Rectal smooth muscle tissue (tissue), 1 donor: ENCODE measurements around the gene FBXO48.
"Not testable (repeated sequence)": the region's sequence is repeated elsewhere in the genome, so short reads cannot be mapped to it uniquely, and the experiment has no call there.

Source experiments
- H3K27ac ChIP-seq: one replicate; pipeline ENCODE4 v1.7.0; 2013; ENCODE audit warnings: low read depth, low read length, inconsistent platforms
- H3K27me3 ChIP-seq: one replicate; pipeline ENCODE4 v1.7.0; 2013; ENCODE audit warnings: low read length; ENCODE audit not compliant: control insufficient read depth, insufficient read depth
- H3K36me3 ChIP-seq: one replicate; pipeline ENCODE4 v1.7.0; 2013; ENCODE audit warnings: low read length; ENCODE audit not compliant: control insufficient read depth, insufficient read depth
- H3K4me1 ChIP-seq: one replicate; pipeline ENCODE4 v1.7.0; 2013; ENCODE audit warnings: low read length; ENCODE audit not compliant: control insufficient read depth, insufficient read depth
- H3K4me3 ChIP-seq: one replicate; pipeline ENCODE4 v1.7.0; 2013; ENCODE audit warnings: low read length
- H3K9ac ChIP-seq: one replicate; pipeline ENCODE4 v1.7.0; 2013; ENCODE audit warnings: low read length

FBXO48 gene

GRCh38 chr2:68446425-68446824, 20.7 kb downstream of the FBXO48 start:
- not testable (repeated sequence) for H3K4me1 ChIP-seq, H3K4me3 ChIP-seq, H3K9ac ChIP-seq, H3K27ac ChIP-seq, H3K27me3 ChIP-seq, H3K36me3 ChIP-seq

- Histone ChIP-seq H3K27ac (no peak overlapping the region), H3K4me3 (no peak overlapping the region), H3K27me3 (no peaks in the 10 kb centered on the region), H3K4me1 (no peaks in the 10 kb centered on the region), H3K9ac (no peak overlapping the region), H3K36me3 (no peaks in the 10 kb centered on the region)
These were observed 25.1 kb downstream of the FBXO48 start for GRCh38 chr2:68441994-68442322.

DNA sequence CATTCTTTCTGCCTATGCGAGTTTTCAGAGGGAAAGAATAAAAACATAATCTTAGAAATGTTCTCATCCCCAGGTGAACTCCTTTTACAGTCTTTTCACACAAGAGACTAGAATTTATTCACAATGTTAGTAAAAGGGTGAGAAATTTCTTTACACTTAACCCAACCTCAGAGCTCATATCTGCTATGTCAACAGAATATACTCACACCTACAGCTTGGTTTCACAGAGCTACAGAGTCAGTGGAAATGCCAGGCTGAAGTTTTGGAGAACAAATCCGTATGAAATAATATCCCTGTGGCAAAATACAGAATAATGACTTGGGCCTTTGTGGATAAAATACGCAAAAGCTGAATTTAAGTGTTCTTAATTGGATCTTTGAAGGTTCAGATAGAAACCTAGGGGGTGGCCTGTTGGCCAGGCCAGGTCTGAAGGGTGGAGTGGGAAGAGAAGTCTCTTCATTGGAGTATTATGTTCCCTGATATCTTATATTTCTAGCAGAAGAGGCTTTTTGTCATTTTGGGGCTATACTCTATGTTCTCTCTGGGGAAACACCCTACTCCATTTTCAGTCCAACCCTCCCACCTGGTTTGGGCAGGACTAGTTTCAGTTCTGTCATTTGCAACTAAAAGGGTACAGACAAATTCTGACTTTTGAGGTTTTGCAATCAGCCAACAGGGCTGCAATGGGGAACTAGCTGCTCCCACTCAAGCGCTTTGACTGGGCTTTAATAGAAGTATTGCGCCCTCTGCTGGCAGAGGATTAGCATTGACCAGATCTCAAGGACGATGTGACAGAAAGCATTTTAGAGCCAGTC, 25.7 kb downstream of the FBXO48 start:
- Histone ChIP-seq H3K4me3 (no peak overlapping the region), H3K9ac (no peak overlapping the region), H3K27ac (no peak overlapping the region)

GRCh38 chr2:68438455-68439303, 28.4 kb downstream of the FBXO48 start:
- H3K36me3 ChIP-seq, result no peaks in the 10 kb centered on the region
- H3K9ac ChIP-seq, result no peak overlapping the region
- H3K27me3 ChIP-seq, result no peaks in the 10 kb centered on the region
- H3K4me1 ChIP-seq, result peaks cover 4% of the 10 kb centered on the region
- no peak overlapping the region for H3K4me3 ChIP-seq
- H3K27ac ChIP-seq, result no peak overlapping the region

More for the DNA sequence above, 25.7 kb downstream of the FBXO48 start:
- peaks cover under 1% of the 10 kb centered on the region for H3K4me1 ChIP-seq
- H3K27me3 ChIP-seq, result no peaks in the 10 kb centered on the region
- H3K36me3 ChIP-seq, result no peaks in the 10 kb centered on the region

- Histone ChIP-seq H3K9ac (no peak overlapping the region), H3K27me3 (no peaks in the 10 kb centered on the region), H3K36me3 (no peaks in the 10 kb centered on the region), H3K4me3 (no peak overlapping the region), H3K27ac (peak overlapping the region; percentile 56), H3K4me1 (peaks cover 4% of the 10 kb centered on the region)
These were observed 30.8 kb downstream of the FBXO48 start for GRCh38 chr2:68436270-68436669.

DNA sequence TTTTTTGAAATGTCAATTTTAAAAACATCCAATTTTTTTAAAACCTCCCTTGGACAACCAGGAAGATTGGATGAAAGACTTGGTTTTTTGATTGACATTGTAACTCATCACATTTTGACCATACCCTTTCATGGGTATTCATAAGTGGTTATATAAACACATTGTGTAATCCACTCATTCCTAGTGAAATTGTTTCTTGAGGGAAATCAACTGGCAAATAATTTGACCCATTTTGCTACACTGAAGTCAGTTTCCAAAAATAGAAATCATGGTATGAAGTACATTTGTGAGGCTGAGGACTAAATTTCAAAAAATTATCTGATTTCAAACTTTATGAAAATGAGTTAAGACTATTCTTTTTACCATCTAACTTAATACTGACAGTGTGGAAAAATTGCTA, 31.5 kb downstream of the FBXO48 start:
- H3K27ac ChIP-seq, result peak overlapping the region; percentile 44
- H3K27me3 ChIP-seq, result no peaks in the 10 kb centered on the region
- peaks cover 4% of the 10 kb centered on the region for H3K4me1 ChIP-seq
- no peak overlapping the region for H3K9ac ChIP-seq
- no peak overlapping the region for H3K4me3 ChIP-seq
- no peaks in the 10 kb centered on the region for H3K36me3 ChIP-seq

DNA sequence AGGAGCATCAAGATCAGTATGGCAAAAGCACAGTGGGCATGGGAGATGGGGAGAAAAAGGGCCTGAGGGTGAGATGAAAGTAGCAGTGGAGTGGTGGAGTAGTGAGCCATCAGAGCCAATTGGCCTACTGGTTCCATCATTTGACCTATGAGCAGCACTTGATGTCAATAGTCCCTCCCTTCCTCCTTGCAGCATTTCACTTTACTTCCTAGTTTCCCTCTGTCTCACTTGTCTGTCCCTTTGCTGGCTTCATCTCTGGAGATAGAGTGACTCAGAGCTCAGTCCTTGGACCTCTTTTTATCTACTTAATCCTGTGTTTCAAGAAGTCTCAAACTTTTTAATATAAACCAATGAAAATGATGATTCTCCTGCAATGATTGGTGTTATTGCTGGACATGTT, 32.1 kb downstream of the FBXO48 start:
- no peak overlapping the region for H3K27ac ChIP-seq
- H3K36me3 ChIP-seq, result no peaks in the 10 kb centered on the region
- peaks cover 4% of the 10 kb centered on the region for H3K4me1 ChIP-seq
- no peak overlapping the region for H3K4me3 ChIP-seq
- H3K27me3 ChIP-seq, result no peaks in the 10 kb centered on the region
- H3K9ac ChIP-seq, result no peak overlapping the region

GRCh38 chr2:68432696-68433658, 34.1 kb downstream of the FBXO48 start:
- Histone ChIP-seq H3K27ac (no peak overlapping the region), H3K27me3 (no peaks in the 10 kb centered on the region), H3K9ac (no peak overlapping the region), H3K4me3 (no peak overlapping the region), H3K4me1 (peaks cover 4% of the 10 kb centered on the region), H3K36me3 (no peaks in the 10 kb centered on the region)

DNA sequence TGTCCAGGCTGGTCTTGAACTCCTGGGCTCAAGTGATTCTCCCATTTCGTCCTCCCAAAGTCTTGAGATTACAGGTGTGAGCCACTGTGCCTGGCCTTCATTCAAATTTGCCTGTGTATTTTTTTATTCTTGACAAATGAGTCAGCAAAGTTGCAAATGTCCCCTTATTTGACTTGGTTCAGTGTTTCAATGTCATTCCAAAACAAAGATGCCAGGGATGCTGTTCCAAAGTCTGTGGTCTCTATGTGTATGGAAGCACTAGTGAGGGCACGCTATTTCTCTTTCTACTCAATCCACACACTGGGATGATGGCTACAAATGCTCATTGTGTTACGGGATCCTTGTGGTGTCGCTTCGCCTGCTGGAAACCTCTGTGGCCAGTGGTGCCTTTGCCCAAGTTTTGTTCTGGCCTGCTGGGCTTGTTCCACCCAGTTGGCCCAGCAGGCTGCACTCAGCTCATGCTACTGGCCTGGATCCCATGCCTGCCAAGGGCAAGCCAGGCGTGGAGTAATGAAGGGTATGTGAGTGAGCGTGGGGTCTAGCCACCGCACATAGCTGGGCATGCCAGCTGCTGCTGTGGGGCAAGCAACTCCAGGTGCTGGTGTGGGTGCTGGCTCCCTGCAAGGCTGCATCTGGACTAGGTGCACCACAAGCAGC, 35.6 kb downstream of the FBXO48 start:
- H3K9ac ChIP-seq, result no peak overlapping the region
- H3K4me1 ChIP-seq, result peaks cover 4% of the 10 kb centered on the region
- H3K36me3 ChIP-seq, result no peaks in the 10 kb centered on the region
- no peaks in the 10 kb centered on the region for H3K27me3 ChIP-seq
- no peak overlapping the region for H3K4me3 ChIP-seq
- no peak overlapping the region for H3K27ac ChIP-seq

DNA sequence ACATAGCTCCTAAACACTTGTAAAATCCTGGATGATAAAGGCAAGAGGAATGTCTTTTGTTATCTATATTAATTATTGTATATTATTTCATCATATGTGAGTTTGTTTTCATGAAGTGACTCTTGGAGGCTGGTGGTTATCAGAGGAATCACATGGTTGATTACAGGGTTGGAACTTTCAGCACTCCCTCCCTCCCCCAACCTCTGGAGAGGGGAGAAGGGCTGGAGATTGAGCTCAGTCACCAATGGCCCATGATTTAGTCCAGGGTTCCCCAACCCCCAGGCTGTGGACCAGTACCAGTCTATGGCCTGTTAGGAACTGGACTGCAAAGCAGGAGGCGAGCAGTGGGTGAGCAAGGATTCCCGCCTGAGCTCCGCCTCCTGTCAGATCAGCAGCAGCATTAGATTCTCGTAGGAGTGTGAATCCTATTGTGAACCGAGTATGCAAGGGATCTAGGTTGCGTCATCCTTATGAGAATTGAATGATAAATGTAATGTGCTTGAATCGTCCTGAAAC, 37.7 kb downstream of the FBXO48 start:
- Histone ChIP-seq H3K9ac (no peak overlapping the region), H3K4me1 (no peaks in the 10 kb centered on the region), H3K4me3 (no peak overlapping the region)

DNA sequence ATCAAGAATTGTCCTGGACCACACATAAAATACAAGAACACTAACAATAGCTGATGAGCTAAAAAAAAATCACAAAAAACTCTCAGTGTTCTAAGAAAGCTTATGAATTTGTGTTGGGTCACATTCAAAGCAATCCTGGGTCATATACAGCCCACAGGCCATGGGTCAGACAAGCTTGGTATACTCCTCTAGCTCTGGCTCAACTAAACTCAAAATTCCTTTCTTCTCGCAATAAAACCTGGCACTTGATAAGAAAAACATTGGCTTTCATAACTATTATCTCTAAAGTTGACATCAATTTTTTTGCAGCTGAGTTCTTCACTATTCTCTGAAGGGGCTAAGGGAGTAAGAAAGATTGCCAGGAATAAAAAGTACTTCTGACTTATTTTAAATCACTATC, 38.3 kb downstream of the FBXO48 start:
- H3K4me3 ChIP-seq, result no peak overlapping the region
- no peak overlapping the region for H3K9ac ChIP-seq
- H3K36me3 ChIP-seq, result no peaks in the 10 kb centered on the region
- no peaks in the 10 kb centered on the region for H3K27me3 ChIP-seq
- no peaks in the 10 kb centered on the region for H3K4me1 ChIP-seq
- no peak overlapping the region for H3K27ac ChIP-seq

More for the DNA sequence above, 37.7 kb downstream of the FBXO48 start:
- Histone ChIP-seq H3K27me3 (no peaks in the 10 kb centered on the region), H3K36me3 (no peaks in the 10 kb centered on the region), H3K27ac (no peak overlapping the region)
